ENCODE results near the gene LCNL1.

DNA sequence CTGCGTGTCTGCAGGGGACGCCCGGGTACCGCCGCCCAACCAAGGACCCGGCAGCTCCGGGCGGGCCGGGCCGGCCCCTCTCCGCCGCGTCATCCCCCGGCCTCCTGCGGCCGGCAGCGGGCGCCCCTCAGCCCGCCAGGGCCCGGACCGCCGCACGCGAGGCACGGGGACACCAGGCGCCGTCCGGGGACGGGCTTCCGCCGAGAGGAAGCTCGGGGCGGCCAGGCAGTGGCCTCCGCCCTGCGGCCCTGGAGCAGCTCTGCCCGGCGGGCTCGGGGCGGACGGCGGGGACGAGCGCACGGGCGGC, 38.6 kb upstream of the LCNL1 start:
- TF ChIP-seq POLR2A (IDR thresholded peaks at IDR 0.05; ENCODE audit: low read length): no peak
- no peak for TF ChIP-seq GATA1 (IDR thresholded peaks at IDR 0.05; ENCODE audit: low read depth, low read length)
